SH-SY5Y (cell line): ENCODE results near the gene MICAL2.

Source experiments
- GATA2 ChIP-seq: IDR thresholded peaks from 2 replicates; pipeline ENCODE4 v1.6.1; 2011; ENCODE audit warnings: mild to moderate bottlenecking, low read depth, low read length
- GATA3 ChIP-seq: IDR thresholded peaks from 2 replicates; pipeline ENCODE4 v1.6.1; 2011; ENCODE audit warnings: low read depth, mild to moderate bottlenecking, low read length, moderate library complexity

The MICAL2 gene

DNA sequence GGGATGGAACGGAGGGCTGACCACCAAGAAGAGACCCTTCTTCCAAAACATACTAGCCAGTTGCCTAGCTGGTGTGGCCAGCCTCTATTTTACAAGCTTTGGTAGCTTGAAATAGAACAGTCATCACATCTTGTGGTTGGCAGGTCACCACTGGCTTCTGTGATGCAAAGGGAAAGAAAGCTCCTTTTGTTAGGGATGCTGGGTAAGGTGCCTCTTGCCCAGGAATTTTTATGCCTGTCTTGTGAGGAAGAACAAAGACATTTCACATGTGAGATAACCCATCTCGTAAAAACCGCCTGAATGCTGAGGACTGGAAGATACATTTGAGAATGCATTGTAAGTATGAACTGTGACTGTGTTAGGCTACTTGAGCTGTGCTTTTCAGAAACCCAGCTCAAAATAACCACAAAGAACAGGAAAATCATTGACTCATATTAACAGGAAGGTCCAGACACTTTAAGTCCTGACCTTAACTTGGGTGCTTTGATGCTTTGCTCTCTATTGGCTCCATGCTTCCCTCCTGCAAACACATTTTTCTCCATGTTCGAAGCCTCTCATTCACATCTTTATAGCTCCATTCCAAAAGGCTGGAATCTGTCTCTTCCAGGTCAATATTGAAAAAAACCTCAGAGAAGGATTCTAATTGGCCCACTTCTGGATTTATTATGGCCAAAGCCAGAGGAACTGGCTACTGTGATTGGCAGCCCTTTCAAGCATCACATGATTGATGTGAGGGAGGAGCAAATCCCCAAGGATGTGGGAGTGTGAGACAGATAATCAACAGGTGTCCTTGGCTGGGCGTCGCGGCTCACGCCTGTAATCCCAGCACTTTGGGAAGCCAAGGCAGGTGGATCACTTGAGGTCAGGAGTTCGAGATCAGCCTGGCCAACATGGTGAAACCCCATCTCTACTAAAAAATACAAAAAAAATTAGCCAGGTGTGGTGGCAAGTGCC lies 53.9 kb downstream of the MICAL2 start:
- no peak for TF ChIP-seq GATA2

- TF ChIP-seq GATA3, result no peak
- no peak for TF ChIP-seq GATA2
These were observed 55.0 kb downstream of the MICAL2 start for GRCh38 chr11:12165237-12165875.

GRCh38 chr11:12166299-12167060 lies 56.1 kb downstream of the MICAL2 start:
- TF ChIP-seq GATA3 (no peak), GATA2 (no peak)

DNA sequence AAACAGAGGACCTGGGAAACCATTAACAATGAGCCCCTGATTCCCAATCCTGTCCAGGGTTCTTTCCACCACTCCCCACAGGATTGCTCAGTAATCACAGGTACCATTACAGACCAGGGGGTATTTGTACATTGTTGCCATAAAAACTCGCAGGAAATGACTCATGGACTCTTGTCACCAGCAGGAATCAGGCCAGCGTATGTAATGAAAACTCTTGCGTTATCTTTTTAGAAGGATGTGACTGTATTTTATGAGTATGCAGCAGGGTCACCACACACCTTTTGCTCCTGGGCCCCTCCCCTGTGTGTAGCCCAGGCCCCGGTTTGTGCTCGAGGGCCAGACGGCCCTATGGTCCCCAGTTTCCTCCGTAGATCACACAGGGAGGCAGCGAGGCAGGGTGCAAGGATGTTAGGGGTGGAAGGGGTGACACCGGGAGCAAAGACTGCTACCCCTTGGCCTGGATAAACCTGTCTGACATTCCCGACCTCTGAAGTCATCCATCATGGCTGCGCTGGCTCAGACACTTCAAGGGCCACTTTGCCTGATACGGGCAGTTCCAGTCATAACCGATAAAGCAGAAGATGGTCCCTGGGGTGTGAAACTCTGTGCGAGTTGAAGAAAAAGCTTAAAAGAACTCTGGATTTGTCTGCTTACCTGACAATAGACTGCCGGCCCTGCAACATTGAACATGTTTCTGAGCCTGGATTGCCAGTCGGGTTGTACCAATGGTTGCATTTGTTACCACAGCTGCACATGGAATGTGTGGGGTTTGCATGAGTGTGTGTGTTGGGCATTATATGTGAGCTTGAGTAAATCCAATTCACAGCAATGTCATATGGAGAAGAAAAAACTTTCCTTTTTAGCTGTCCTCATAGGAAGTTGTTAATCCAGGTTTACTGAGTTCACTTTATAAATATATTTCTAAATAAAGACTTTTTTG lies 56.9 kb downstream of the MICAL2 start:
- TF ChIP-seq GATA2 (no peak), GATA3 (no peak)

DNA sequence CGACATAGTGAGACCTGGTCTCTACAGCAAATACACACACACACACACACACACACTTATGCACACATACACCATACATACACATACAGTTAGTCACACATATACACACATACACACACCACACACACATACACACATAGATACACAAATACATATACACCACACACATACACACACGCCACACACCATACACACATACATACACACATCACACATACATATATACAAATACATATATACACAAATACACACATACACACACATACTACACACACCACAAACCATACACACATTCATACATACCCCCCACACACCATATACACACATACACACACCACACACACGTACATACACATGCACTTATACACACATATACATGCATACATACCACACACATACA lies 57.7 kb downstream of the MICAL2 start:
- no peak for TF ChIP-seq GATA3
- TF ChIP-seq GATA2, result no peak

DNA sequence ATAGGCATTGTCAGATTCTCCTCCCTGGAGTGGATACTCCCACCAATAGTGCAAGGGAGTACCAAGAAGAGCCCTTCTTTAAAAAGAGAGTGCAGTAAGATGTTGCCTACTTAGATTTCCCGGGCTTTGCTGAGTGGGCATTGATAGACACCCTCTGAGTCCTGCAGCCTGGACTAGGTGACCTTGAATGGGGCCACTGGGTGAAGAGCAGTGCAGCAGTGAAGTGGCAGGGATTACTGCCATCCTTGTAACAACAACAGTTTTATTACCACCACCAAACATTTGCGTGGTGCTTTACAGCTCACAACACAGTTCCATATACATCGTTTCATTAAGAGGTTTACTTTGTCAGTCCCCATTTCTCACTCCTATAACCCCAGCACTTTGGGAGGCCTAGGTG lies 59.4 kb downstream of the MICAL2 start:
- TF ChIP-seq GATA2, result no peak
- no peak for TF ChIP-seq GATA3

GRCh38 chr11:12170501-12170900 lies 60.1 kb downstream of the MICAL2 start:
- TF ChIP-seq GATA3 (no peak), GATA2 (no peak)

- TF ChIP-seq GATA3 (no peak), GATA2 (no peak)
These were observed 60.6 kb downstream of the MICAL2 start for GRCh38 chr11:12170984-12171383.

GRCh38 chr11:12171921-12172320 lies 61.5 kb downstream of the MICAL2 start:
- TF ChIP-seq GATA3, result no peak
- no peak for TF ChIP-seq GATA2

DNA sequence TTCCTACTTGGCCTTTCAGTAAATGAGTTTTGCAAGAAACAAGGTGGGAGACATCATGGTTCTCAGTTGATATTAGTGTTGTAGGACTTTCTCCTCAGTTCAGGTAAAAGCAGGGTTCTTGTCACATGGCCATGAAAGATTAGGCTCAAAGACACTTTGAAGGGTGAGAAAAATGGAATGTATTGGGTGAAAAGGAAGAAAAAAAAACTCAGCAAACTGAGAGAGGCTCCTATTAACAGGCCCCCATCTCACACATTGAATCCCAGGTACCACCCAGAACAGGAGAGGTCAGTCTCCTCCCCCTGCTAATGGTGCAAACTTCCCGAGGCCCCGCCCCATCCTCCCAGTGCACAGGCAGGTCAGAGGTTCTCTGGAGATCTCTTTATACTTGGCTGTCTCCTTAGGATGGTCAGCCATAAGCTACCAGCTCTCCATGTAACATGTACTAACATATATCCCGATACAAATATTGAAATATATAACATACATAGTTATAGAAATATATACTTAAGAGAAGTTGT lies 62.2 kb downstream of the MICAL2 start:
- TF ChIP-seq GATA3 (no peak), GATA2 (no peak)

DNA sequence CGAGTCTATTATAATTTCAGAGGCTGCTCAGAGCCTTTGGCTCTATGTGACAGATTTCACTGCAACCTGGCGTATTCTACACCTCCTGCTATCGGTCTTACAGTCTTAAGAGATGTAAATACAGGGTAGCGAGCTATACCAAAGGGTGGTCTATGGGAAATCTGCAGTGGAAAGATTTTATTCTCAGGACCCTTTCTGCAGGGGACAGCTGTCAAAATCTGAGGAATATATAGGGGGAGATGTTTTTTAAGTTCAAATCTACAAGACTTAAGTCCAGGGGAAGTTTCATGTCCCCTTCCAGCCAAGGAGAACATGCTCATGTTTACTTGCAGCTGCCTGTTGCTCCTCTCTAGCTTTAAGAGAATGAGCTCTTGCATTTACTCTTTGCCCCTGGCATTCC lies 62.7 kb downstream of the MICAL2 start:
- TF ChIP-seq GATA3 (no peak), GATA2 (no peak)

DNA sequence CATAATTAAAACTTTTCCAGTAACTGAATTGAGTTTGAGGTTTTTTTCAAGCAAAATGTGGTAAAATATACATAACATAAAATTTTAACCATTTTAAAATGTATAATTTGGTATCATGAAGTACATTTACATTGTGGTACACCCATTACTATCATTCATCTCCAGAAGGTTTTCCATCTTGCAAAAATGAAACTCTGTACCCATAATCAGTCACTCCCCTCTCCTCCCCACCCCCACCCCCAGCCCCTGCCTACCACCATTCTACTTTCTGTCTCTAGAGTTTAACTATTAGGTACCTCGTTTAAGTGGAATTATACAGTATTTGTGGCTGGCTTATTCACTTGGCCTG lies 63.7 kb downstream of the MICAL2 start:
- no peak for TF ChIP-seq GATA2
- TF ChIP-seq GATA3, result no peak

- TF ChIP-seq GATA3 (no peak), GATA2 (no peak)
These were observed 64.2 kb downstream of the MICAL2 start for GRCh38 chr11:12174477-12175143.
